Raji (cell line): ENCODE measurements around the gene LYPD3.

Experiments
- POLR2A ChIP-seq: IDR thresholded peaks from 2 replicates; pipeline ENCODE4 v1.6.1; 2011; ENCODE audit warnings: low read depth, low read length, control low read depth; ENCODE audit not compliant: insufficient read depth

Gene LYPD3

DNA sequence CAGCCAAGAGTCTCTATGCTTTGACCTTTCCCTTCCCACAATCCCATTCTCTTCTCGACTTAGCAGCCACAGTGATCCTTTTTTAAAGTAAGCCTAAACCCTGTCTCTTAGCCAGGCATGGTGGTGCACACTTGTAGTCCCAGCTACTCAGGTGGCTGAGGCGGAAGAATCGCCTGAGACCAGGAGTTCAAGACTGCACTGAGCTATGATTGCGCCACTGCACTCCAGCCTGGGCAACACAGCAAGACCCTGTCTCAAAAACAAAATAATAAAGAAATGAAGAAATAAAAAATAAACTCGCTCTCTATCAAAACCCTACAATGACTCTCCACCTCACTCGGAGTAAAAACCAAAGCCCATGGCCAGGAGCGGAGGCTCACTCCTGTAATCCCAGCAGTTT is 36.0 kb downstream of the LYPD3 start:
- no peak for TF ChIP-seq POLR2A

DNA sequence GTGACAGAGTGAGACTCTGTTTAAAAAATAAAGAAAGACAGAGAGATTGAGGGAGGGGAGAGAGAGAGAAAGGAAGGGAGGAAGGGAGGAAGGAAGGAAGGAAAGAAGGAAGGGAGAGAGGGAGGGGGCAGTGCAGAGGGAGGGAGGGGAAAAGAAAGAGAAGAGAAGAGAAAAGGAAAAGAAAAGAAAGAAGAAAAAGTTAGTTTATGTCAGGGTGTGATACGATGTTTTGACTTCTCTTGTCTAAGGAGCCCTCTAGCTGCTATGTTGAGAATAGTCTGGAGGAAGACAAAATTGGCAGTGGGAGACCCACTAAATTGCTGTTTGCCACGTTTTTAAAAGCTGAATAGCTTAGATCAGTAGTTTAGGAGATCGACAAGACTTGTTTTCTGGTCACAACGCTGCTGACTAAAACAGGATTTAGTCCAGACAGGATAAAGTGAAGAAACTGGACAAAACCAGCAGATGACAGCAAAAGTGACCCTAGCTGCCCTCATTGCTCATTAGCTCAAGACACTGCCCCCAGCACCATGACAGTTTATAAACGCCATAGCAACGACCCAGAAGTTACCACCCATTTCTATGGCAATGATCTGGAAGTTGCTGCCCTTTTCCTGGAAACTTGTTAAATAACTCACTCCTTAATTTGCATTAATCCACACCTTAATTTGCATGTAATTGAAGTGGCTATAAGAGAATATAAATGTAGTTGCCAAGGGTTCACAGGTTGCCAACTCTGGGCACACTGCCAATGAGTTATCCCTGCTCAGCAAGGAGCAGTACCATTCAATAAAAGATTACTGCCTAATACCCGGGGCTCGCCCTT is 39.6 kb downstream of the LYPD3 start:
- TF ChIP-seq POLR2A = no peak

DNA sequence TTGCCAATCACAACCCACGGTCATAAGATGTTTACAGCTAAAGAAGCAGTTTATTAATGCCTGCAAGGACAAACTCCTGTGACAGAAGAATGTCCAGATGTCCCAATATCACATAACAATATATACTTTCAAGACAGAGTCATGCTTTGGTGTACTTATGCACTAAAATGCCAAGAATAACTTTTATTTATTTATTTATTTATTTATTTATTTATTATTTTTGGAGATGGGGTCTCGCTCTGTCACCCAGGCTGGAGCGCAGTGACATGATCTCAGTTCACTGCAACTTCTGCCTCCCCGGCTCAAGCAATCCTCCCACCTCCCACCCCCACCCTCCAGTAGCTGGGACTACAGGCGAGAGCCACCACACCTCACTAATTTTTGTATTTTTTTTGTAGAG is 41.6 kb downstream of the LYPD3 start:
- TF ChIP-seq POLR2A = no peak

DNA sequence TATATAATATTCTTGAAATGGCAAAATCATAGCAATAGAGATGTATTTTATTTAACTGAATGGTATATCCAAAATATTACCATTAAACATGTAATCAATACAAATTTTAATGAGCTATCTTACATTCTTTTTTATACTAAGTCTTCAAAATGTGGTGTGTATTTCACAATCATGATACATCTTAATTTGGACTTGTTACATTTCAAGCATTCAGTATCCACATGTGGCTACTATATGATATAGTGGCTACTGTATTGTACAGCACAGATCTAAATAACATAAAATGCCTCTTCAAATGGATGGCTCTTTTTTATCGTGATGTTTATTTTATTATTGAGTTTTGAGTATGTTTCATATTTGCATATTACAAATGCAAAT is 42.7 kb downstream of the LYPD3 start:
- no peak for TF ChIP-seq POLR2A

DNA sequence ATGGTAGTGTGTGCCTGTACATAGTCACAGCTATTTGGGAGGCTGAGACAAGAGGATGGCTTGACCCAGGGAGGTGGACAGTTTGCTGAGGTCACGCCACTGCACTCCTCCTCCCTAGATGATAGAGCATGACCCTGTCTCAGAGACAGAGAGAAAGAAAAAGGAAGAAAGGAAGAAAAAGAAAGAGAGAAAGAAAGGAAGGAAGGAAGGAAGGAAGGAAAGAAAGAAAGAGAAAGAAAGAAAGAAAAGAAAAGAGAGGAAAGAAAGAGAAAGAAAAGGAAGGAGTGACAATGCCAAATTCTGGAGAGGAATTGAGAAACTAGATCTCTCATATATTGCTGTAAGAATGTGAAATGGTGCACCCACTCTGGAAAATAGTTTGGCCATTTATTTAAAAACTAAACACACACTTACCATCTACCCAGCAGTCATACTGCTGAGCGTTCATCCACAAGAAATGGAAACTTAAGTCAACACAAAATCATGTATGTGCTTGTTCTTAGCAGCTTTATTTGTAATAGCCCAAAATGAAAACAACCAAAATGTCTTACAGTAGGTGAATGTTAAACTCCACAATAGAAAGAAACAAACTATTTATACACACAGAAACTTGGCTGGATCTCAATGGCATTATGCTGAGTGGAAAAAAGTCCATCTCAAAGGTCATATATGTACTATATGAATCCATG is 43.3 kb downstream of the LYPD3 start:
- no peak for TF ChIP-seq POLR2A

DNA sequence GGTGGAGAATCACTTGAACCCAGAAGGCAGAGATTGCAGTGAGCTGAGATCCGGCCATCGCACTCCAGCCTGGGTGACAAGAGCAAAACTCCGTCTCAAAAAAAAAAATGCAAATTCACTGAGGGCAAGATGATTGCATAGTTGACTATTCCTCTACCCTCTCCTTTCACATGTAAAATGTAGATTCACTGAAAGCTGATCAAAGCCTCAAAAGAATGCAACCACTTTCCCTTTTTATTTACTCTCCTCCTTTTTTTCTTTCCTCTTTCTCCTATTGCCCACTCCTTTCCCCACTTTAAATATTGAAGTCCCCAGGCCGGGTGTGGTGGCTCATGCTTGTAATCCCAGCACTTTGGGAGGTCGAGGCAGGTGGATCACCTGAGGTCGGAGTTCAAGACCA is 44.5 kb downstream of the LYPD3 start:
- TF ChIP-seq POLR2A = no peak

DNA sequence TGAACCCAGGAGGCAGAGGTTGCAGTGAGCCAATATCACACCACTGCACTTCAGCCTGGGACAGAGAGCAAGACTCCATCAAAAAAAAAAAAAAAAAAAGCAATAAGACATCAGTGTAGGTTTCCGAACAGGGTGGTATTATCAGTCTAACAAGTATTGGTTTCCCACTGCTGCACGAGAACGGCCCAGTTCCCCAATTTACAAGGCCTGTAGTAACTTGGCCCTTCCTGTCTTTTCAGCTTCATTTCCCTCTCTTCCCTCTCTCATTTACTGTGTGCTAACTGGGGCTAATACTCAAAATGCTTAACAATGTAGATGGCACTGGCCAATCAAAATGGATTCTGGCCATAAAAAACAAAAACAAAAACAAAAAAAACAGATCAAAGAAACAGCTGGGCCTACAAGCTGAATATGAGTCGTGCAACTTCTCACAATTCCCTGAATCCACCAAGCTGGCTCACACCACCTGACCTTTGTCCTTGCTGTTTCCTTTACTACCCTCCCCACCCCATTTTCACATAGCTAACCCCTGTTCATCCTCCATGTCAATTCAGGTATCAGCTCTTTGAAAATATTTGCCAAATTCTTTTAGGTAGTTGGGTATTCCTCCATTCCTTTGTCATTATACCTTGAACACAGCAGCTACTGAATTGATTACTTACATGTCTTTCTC is 48.3 kb downstream of the LYPD3 start:
- TF ChIP-seq POLR2A = no peak

DNA sequence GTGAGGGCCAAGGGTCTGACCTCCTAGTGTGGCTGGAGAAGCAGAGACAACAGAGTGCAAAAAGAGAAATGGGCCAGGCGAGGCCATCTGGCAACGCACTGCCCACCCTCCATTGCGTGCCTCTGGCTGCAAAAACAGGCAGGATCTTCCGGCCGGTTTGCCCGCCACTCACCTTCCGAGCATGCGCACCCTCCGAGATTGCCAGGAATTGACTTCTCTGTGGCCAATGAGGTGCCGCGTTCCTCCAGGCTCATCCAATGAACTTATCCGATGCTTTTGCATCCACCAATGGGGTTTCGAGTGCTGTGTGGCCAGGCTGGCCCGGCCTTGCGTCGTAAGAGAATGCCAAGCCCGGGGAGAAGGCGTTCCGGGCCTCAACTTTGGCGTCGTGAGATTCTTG is 50.9 kb downstream of the LYPD3 start, which contains the start of gene TEX101:
TEX101 (plus strand) TSS at position 337 of the 400 bp plus-strand sequence. CDS start 1,030 bp downstream, outside the sequence.
- TF ChIP-seq POLR2A = no peak

DNA sequence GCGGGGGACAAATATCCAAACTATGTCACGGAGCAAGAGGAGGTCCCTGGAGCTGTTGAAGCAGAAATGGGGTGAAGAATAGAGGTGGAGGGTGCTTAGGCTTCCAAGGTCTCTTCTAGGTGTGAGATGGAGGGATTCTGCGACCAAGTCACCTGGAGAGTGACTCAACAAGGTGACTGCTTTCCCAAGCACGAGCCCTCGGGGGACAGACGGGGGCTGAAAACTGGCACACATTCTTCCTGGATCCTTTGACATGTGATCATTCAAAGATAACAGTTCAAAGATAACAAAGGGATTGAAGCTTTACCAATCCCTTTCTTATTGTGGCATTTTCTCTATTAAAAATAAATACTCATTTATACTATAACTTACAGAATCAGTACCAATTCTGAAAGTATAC is 53.0 kb downstream of the LYPD3 start:
- no peak for TF ChIP-seq POLR2A
